ENCODE measurements around the gene ERAS. TPM values are rescaled to one million over a fixed set of nuclear protein-coding genes. Genes with fewer than 3 reads are reported as not detected.

ERAS gene
- total and polyA plus RNA-seq, 2 of the 13 experiments (the other 11 are each of a cell fraction or from before 2014, with no cell fraction given) = 0.21 to 0.22 TPM

DNA sequence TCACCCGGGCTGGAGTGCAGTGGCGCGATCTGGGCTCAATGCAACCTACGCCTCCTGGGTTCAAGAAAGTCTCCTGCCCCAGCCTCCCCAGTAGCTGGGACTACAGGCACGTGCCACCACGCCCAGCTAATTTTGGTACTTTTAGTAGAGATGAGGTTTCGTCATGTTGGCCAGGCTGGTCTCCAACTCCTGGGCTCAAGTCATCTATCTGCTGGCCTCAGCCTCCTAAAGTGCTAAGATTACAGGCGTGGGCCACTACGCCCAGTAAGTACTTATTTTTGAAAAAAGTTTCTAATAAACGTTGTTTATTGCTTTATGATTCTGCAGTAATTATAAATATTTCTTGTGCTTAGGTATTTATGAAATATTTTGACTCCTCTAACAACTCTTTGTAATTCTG lies 13.4 kb downstream of the ERAS start:
- Histone ChIP-seq H4K20me1 (ENCODE audit: insufficient read depth, low read length) (no peaks in the 10 kb centered on the region), H2AFZ (ENCODE audit: low read length) (no peak overlapping the region), H3K4me1 (ENCODE audit: insufficient read depth, low read length) (peaks cover 13% of the 10 kb centered on the region), H3K27ac (ENCODE audit: extremely low read length, insufficient read depth, low read length) (no peak overlapping the region), H3K9me3 (ENCODE audit: low read length) (no peaks in the 10 kb centered on the region), H3K27me3 (ENCODE audit: control insufficient read depth in 1 of 2, insufficient read depth in 2 of 2, low read length in 2 of 2) (no peaks in the 10 kb centered on the region), H3K4me3 (replicated peaks in 1 of 3; ENCODE audit: insufficient read depth in 1 of 3, low read depth in 2 of 3, low read length in 3 of 3) (no peak overlapping the region), H3K9ac (ENCODE audit: insufficient read depth, low read depth, low read length) (no peak overlapping the region), H3K79me2 (ENCODE audit: insufficient read depth, low read length) (peaks cover 1% of the 10 kb centered on the region), H3K36me3 (replicated peaks in 1 of 2; ENCODE audit: control insufficient read depth in 1 of 2, insufficient read depth in 2 of 2, low read length in 2 of 2) (no peaks in the 10 kb centered on the region), H3K4me2 (ENCODE audit: low read depth, low read length) (no peak overlapping the region)
- in situ Hi-C loops (cut with HindIII; ENCODE audit: extremely low pct_ligation_motif_present, low pct_unique_long_range_greater_than_20kb) = no loop called here
- WGBS (ENCODE audit: low lambda C conversion rate) = 72% methylated on average over 10 of the region's 10 CpGs
- DNase-seq (ENCODE audit: low spot score) (no peak), FAIRE-seq (no peak), ATAC-seq (no peak)
- TF ChIP-seq ZNF33B (CRISPR knock-in tag; IDR thresholded peaks at IDR 0.05) (no peak), KAT7 (CRISPR knock-in tag; IDR thresholded peaks at IDR 0.05; ENCODE audit: borderline replicate concordance) (no peak), KLF9 (CRISPR knock-in tag; IDR thresholded peaks at IDR 0.05; ENCODE audit: low read depth) (no peak), ETV6 (CRISPR knock-in tag; conservative IDR thresholded peaks at IDR 0.05) (no peak), ZNF7 (CRISPR knock-in tag; IDR thresholded peaks at IDR 0.05) (no peak), FOXK1 (CRISPR knock-in tag; IDR thresholded peaks at IDR 0.05; ENCODE audit: borderline replicate concordance, low read depth) (no peak), SP2 (CRISPR knock-in tag; IDR thresholded peaks at IDR 0.05) (no peak), ZNF572 (CRISPR knock-in tag; IDR thresholded peaks at IDR 0.05) (no peak), NCOA2 (CRISPR knock-in tag; IDR thresholded peaks at IDR 0.05) (no peak)
- TF ChIP-seq, protein P1, sequence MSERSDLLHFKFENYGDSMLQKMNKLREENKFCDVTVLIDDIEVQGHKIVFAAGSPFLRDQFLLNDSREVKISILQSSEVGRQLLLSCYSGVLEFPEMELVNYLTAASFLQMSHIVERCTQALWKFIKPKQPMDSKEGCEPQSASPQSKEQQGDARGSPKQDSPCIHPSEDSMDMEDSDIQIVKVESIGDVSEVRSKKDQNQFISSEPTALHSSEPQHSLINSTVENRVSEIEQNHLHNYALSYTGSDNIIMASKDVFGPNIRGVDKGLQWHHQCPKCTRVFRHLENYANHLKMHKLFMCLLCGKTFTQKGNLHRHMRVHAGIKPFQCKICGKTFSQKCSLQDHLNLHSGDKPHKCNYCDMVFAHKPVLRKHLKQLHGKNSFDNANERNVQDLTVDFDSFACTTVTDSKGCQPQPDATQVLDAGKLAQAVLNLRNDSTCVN (CRISPR knock-in tag; IDR thresholded peaks at IDR 0.05; ENCODE audit: borderline replicate concordance) = no peak
- TF ChIP-seq, protein P2, sequence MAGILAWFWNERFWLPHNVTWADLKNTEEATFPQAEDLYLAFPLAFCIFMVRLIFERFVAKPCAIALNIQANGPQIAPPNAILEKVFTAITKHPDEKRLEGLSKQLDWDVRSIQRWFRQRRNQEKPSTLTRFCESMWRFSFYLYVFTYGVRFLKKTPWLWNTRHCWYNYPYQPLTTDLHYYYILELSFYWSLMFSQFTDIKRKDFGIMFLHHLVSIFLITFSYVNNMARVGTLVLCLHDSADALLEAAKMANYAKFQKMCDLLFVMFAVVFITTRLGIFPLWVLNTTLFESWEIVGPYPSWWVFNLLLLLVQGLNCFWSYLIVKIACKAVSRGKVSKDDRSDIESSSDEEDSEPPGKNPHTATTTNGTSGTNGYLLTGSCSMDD (CRISPR knock-in tag; IDR thresholded peaks at IDR 0.05) = no peak
- intact Hi-C loops (cut with micrococcal nuclease; ENCODE audit: unreplicated experiment) = no loop called here
- ChIA-PET CTCF (ENCODE audit: low intra/inter-chr PET ratio, low total read pairs) (no interaction called here), POLR2A (no interaction called here)
- BruUV-seq (replicated peaks) = no TSS peak

Measured in HepG2 (cell line).